Peyer's patch (tissue), 4 donors: Measurements from ENCODE around the gene JAM2. TPM values are rescaled to one million over a fixed set of nuclear protein-coding genes. Genes with fewer than 3 reads are reported as not detected.

ENCODE experiments used
- DNase-seq, 3 donors: peaks; one replicate each; pipeline ENCODE4 v3.0.0-alpha.2; 2017 to 2019
- H3K27ac ChIP-seq, 4 donors: fragments of 200-600 bp; sonication (generic); one replicate each; pipeline ENCODE4 v1.5.1; 2016 to 2019
- H3K27me3 ChIP-seq, 2 donors: fragments of 200-600 bp; sonication (generic); one replicate each; pipeline ENCODE4 v1.5.1; 2019
- H3K36me3 ChIP-seq, 3 donors: fragments of 200-600 bp; sonication (generic); one replicate each; pipeline ENCODE4 v1.5.1; 2016 to 2019
- H3K4me1 ChIP-seq, 4 donors: fragments of 200-600 bp; sonication (generic); one replicate each; pipeline ENCODE4 v1.5.1; 2016 to 2019
- H3K4me3 ChIP-seq, 4 donors: fragments of 200-600 bp; sonication (generic); 1 replicate in 3 of 4; 2 replicates in 1 of 4; pipeline ENCODE4 v1.5.1; 2016 to 2019; ENCODE audit warnings: mild to moderate bottlenecking in 1 of 4
- H3K9me3 ChIP-seq, 4 donors: fragments of 200-600 bp; sonication (generic); one replicate each; pipeline ENCODE4 v1.5.1; 2016 to 2019; ENCODE audit warnings: mild to moderate bottlenecking in 1 of 4
- POLR2A ChIP-seq, 2 donors: fragments of 450-650 bp; IDR thresholded peaks; one replicate each; pipeline ENCODE4 v1.5.1; 2017; ENCODE audit warnings: antibody characterized with exemption in 2 of 2, mild to moderate bottlenecking in 2 of 2, moderate library complexity in 2 of 2
- total RNA-seq, 4 donors: library from RNA; depleted of rRNA; stranded (reverse); fragments of >200 nt; gene quantifications; one replicate each; pipeline ENCODE4 v1.1.0, GENCODE V29; 2016
- TF ChIP-seq, protein P1 (sequence below), 6 experiments: fragments of 450-650 bp in 4 of 6; fragments of 200-600 bp in 2 of 6; sonication (generic) in 1 of 6; IDR thresholded peaks; one replicate each; pipeline ENCODE4 v1.5.1; 2017 to 2019; ENCODE audit warnings: antibody characterized with exemption in 6 of 6, mild to moderate bottlenecking in 3 of 6, moderate library complexity in 1 of 6

Gene JAM2, protein sequence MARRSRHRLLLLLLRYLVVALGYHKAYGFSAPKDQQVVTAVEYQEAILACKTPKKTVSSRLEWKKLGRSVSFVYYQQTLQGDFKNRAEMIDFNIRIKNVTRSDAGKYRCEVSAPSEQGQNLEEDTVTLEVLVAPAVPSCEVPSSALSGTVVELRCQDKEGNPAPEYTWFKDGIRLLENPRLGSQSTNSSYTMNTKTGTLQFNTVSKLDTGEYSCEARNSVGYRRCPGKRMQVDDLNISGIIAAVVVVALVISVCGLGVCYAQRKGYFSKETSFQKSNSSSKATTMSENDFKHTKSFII
- total RNA-seq = 10 to 100 TPM in 2 of 4 donors, 1 to 10 TPM in 2; 4.2 to 23.1 (median 9.2) TPM

DNA sequence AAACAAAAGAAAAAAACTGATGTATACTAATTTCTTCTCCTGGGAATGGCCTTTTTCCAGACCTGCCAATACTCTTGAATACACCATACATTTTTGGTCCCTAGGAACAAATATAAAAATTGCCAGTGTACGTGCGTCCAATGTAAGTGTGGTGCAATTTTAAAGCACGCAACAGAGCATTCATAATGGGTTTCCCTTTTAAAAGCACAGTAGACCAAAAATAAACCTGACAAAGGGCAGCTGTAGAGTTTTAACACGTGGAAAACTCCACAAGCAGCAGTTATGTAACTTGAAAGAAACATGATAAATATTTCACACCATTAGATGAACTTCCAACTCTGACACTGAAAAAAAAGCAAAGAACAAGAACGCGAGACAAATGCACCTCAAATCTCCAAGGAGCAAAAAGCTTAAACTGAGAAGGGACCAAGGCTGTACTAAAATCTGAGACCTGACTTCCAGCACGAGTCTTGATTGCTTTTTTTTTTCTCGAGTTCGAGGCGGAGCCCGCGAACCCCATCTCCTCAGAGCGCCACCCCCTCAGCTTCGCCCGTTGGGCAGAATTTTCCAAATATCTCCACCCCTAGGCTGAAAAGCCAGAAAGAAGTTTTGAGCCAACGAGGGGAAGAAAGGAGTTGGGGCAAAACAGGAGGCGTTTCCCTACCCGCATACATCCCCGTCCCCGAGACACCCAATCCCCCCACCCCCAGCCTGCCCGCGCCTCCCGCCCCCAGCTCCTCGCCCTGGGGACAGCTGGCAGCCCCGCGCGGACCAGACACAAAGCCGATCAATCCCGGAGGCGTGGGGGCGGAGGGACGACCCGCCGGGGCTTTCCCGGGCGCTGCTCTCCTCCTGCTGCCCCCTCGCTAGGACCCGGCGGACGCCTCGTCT lies at the start of gene JAM2:
Gene JAM2 (plus strand): TSS at position 599 of the 891 bp plus-strand sequence. CDS start 564 bp downstream, outside the sequence.
- Histone ChIP-seq H3K36me3 (no peaks in the 10 kb centered on the region), H3K27me3 (no peaks in the 10 kb centered on the region), H3K4me3 (peak within 1 kb of the TSS; percentile 51 to 63 (median 60)), H3K27ac (peak within 1 kb of the TSS; percentile 45 to 80 (median 77)), H3K9me3 (no peaks in the 10 kb centered on the region), H3K4me1 (peaks cover 0 to 5% (median 2%) of the 10 kb centered on the region in 4 donors)
- TF ChIP-seq POLR2A (IDR thresholded peaks at IDR 0.05) = no peak
- TF ChIP-seq, protein P1, sequence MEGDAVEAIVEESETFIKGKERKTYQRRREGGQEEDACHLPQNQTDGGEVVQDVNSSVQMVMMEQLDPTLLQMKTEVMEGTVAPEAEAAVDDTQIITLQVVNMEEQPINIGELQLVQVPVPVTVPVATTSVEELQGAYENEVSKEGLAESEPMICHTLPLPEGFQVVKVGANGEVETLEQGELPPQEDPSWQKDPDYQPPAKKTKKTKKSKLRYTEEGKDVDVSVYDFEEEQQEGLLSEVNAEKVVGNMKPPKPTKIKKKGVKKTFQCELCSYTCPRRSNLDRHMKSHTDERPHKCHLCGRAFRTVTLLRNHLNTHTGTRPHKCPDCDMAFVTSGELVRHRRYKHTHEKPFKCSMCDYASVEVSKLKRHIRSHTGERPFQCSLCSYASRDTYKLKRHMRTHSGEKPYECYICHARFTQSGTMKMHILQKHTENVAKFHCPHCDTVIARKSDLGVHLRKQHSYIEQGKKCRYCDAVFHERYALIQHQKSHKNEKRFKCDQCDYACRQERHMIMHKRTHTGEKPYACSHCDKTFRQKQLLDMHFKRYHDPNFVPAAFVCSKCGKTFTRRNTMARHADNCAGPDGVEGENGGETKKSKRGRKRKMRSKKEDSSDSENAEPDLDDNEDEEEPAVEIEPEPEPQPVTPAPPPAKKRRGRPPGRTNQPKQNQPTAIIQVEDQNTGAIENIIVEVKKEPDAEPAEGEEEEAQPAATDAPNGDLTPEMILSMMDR (IDR thresholded peaks at IDR 0.05) = no peak
- DNase-seq = peak in 2 of 3 donors; percentile 47 to 53

DNA sequence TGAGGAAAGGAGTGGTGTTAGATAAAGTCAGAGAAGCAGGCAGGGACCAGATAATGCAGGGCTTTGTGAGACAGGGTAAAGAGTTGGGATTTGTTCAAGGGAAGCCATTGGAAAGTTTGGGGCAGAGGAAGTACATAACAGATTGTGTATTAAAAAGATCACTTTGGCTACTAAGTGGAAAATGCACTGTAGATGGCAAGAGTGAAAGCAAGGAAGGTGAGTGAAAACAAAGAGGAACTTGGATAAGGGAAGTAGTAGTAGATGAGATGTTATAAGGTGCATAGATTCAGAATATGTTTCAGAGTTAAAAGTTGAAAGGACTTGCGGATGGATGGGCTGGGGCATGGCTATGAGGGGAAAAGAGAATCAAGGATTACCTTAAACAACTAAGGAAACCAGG lies 49.2 kb upstream of the JAM2 start:
- peaks cover 0 to 65% (median 0%) of the 10 kb centered on the region in 3 donors for H3K36me3 ChIP-seq
- H3K4me3 ChIP-seq = no peak overlapping the region
- H3K27me3 ChIP-seq = no peaks in the 10 kb centered on the region
- no peaks in the 10 kb centered on the region for H3K4me1 ChIP-seq
- H3K27ac ChIP-seq = no peak overlapping the region
- no peak for DNase-seq
- H3K9me3 ChIP-seq = no peaks in the 10 kb centered on the region
- TF ChIP-seq, protein P1 (IDR thresholded peaks at IDR 0.05) = no peak
- no peak for TF ChIP-seq POLR2A (IDR thresholded peaks at IDR 0.05)

DNA sequence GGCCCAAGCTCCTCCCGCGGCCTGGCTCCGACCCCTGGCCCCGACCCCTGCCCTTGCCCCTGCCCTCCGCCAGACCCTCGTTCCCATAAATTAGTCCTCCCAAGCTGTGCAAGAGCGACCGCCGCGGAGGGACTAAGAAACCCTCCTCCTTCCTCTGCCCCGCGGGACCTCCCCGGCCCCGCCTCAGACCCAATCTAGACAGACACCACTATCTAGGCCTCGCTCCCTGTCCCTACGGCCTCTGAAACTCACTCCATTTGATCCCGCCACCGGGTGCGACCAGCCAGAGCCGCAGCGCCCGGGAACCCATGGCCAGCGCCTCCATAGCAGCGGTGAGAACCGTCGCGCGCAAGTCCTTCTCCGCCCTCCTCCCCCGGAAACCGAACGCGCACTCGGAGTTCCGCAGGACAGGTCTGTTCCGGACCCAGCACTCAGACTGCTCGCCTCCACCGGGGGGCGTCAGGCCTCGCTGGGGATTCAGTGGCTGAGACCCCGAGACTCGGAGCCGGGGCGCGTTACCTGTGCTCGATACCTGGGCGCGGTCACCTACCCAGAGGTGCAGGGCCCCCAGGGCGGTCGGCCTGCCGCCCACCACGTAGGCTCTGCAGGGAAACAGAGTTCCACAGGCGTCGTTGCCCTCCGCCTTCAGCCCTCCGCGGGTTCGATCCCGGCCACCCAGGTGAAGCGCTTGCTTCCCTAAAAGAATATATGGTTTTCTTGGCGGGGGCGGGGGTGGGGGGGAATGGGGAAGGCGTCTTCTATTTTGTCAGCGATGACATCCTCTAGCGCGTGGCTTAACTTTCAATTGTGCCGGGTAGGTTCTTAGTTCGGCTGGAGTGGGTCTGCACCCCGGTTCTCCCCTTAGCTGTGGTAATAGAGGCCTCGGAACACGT lies 31.7 kb upstream of the JAM2 start, which contains the start of gene MRPL39:
Gene MRPL39 (minus strand): TSS at position 331 of the 893 bp plus-strand sequence. CDS start 6 bp downstream, at position 325.
- peak; percentile 81 to 93 (median 90) for DNase-seq
- H3K4me1 ChIP-seq = peaks cover 0 to 13% (median 5%) of the 10 kb centered on the region in 4 donors

DNA sequence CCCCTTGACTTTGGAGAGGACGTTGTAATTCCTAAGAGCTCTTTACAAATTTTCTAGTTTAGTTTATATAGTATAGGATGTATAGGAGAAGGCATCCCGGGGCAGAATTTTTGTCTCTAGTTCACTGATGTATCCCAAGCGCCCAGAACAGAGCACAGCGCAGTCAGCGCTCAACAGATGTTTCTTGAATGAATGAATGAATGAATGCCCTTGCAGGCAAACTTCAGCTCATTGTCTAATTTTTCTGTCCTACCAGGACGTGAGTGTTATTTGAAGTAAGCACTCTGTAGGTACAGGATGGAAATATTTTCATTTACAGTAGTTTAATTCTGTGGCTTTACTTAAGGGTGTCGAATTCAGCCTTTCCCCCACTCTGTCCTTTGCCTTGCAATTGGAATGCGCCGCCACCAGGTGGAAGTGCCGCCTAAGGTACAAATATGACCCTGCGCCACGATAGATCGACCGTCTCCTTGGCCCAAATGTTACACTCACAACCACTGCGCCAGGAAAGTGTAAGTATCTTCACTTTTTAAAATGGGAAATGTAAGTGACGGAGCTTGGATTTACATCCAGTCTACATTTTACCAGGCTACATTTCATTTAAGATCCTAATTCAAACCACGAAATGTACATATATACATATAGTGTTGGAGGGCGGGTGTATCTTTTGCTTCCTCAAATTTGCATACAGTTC lies 30.9 kb upstream of the JAM2 start:
- TF ChIP-seq POLR2A (IDR thresholded peaks at IDR 0.05) = no peak
- TF ChIP-seq, protein P1 (IDR thresholded peaks at IDR 0.05) = peak; percentile 85 to 92 (median 90)
- H3K4me1 ChIP-seq = peaks cover 0 to 13% (median 5%) of the 10 kb centered on the region in 4 donors
- H3K36me3 ChIP-seq = peaks cover 0 to 2% (median 0%) of the 10 kb centered on the region in 3 donors
- H3K9me3 ChIP-seq = no peaks in the 10 kb centered on the region
- peak; percentile 74 to 92 (median 85) for DNase-seq
- peak overlapping the region; percentile 70 to 88 (median 78) for H3K4me3 ChIP-seq
- peak overlapping the region in 2 of 4 donors; percentile 76 to 83 for H3K27ac ChIP-seq
- no peaks in the 10 kb centered on the region for H3K27me3 ChIP-seq

More for the DNA sequence above, 31.7 kb upstream of the JAM2 start, which contains the start of gene MRPL39:
- Histone ChIP-seq H3K9me3 (no peaks in the 10 kb centered on the region), H3K4me3 (peak within 1 kb of the TSS; percentile 70 to 88 (median 78)), H3K27ac (peak within 1 kb of the TSS; percentile 74 to 83 (median 79)), H3K36me3 (peaks cover 0 to 10% (median 0%) of the 10 kb centered on the region in 3 donors), H3K27me3 (no peaks in the 10 kb centered on the region)
- TF ChIP-seq, protein P1 (IDR thresholded peaks at IDR 0.05) = peak; percentile 41 to 64 (median 52)
- TF ChIP-seq POLR2A (IDR thresholded peaks at IDR 0.05) = peak; percentile 32 to 38
